WTC11 (cell line): ENCODE measurements around the gene CRACDL. TPM values are rescaled to one million over a fixed set of nuclear protein-coding genes. Genes with fewer than 3 reads are reported as not detected.
A peak's percentile ranks its signal among the peaks of the same experiment; 100 is the strongest.

Experiments
- ATAC-seq: fragments of 200-7000 bp; cut with Tn5 transposase; 2 replicates; pipeline ENCODE4 v1.10.0; 2021; ENCODE audit warnings: mild to moderate bottlenecking, moderate library complexity
- CTCF ChIA-PET: fragments of 300-600 bp; sonication (Branson Sonifier 250); formaldehyde crosslinking; loops from one replicate; lab custom pipeline; 2021; ENCODE audit warnings: antibody characterized with exemption; lab: Charles Lee
- POLR2A ChIA-PET: fragments of 350-600 bp; sonication (Branson Sonifier 250); formaldehyde crosslinking; loops from one replicate; lab custom pipeline; 2021; ENCODE audit warnings: antibody characterized with exemption; lab: Charles Lee
- DNase-seq: peaks from one replicate; pipeline ENCODE4 v3.0.0; 2021; ENCODE audit warnings: low spot score
- H3K27ac Mint-ChIP-seq: 2 replicates; pipeline ENCODE4 v1.8.0; 2021; ENCODE audit warnings: mixed read lengths
- H3K27me3 Mint-ChIP-seq: 2 replicates; pipeline ENCODE4 v1.8.0; 2021; ENCODE audit warnings: low read depth, mild to moderate bottlenecking, moderate library complexity, mixed read lengths
- H3K36me3 Mint-ChIP-seq: 2 replicates; pipeline ENCODE4 v1.8.0; 2021; ENCODE audit warnings: mixed read lengths
- H3K4me1 Mint-ChIP-seq: 2 replicates; pipeline ENCODE4 v1.8.0; 2022; ENCODE audit warnings: mixed read lengths
- H3K4me3 Mint-ChIP-seq: 2 replicates; pipeline ENCODE4 v1.8.0; 2021; ENCODE audit warnings: mild to moderate bottlenecking, moderate library complexity, mixed read lengths
- H3K9me3 Mint-ChIP-seq: 2 replicates; pipeline ENCODE4 v1.8.0; 2021; ENCODE audit warnings: mixed read lengths
- ATF1 ChIP-seq: sonication (generic); formaldehyde crosslinking; IDR thresholded peaks from 2 replicates; pipeline ENCODE4 v1.8.1; 2023; ENCODE audit warnings: mild to moderate bottlenecking, moderate library complexity, missing genetic modification reagents
- FOXJ3 ChIP-seq: sonication (generic); formaldehyde crosslinking; IDR thresholded peaks from 2 replicates; pipeline ENCODE4 v1.9.0; 2021; ENCODE audit warnings: missing genetic modification reagents, mild to moderate bottlenecking, borderline replicate concordance
- GABPB1 ChIP-seq: sonication (generic); formaldehyde crosslinking; IDR thresholded peaks from 2 replicates; pipeline ENCODE4 v1.8.1; 2023; ENCODE audit warnings: mild to moderate bottlenecking, missing genetic modification reagents
- HMGA2 ChIP-seq: fragments of 250-450 bp; sonication (Bioruptor Pico); IDR thresholded peaks from 2 replicates; pipeline ENCODE4 v1.4.0; 2021; ENCODE audit warnings: mild to moderate bottlenecking, moderate library complexity
- IRF2 ChIP-seq: sonication (generic); formaldehyde crosslinking; IDR thresholded peaks from 2 replicates; pipeline ENCODE4 v1.8.0; 2022; ENCODE audit warnings: low read depth, missing genetic modification reagents, borderline replicate concordance
- JAZF1 ChIP-seq: fragments of 250-450 bp; sonication (Bioruptor Pico); IDR thresholded peaks from 2 replicates; pipeline ENCODE4 v1.9.0; 2021; ENCODE audit warnings: moderate library complexity, mild to moderate bottlenecking, inconsistent platforms
- NFE2L1 ChIP-seq: sonication (generic); formaldehyde crosslinking; IDR thresholded peaks from 2 replicates; pipeline ENCODE4 v1.8.1; 2023; ENCODE audit warnings: missing genetic modification reagents
- NFYB ChIP-seq: sonication (generic); formaldehyde crosslinking; conservative IDR thresholded peaks from 2 replicates; pipeline ENCODE4 v1.8.0; 2022; ENCODE audit warnings: low read depth, missing genetic modification reagents
- SMAD4 ChIP-seq: sonication (generic); formaldehyde crosslinking; IDR thresholded peaks from 2 replicates; pipeline ENCODE4 v1.8.0; 2022; ENCODE audit warnings: mild to moderate bottlenecking, missing genetic modification reagents
- ZBTB21 ChIP-seq: sonication (generic); formaldehyde crosslinking; IDR thresholded peaks from 2 replicates; pipeline ENCODE4 v1.8.1; 2023; ENCODE audit warnings: mild to moderate bottlenecking, missing genetic modification reagents, borderline replicate concordance
- ZNF317 ChIP-seq: sonication (generic); formaldehyde crosslinking; IDR thresholded peaks from 2 replicates; pipeline ENCODE4 v1.8.1; 2023; ENCODE audit warnings: low read depth, mild to moderate bottlenecking, moderate library complexity, missing genetic modification reagents, borderline replicate concordance
- ZNF671 ChIP-seq: fragments of 250-450 bp; sonication (Bioruptor Pico); IDR thresholded peaks from 2 replicates; pipeline ENCODE4 v1.8.0; 2021; ENCODE audit warnings: mild to moderate bottlenecking
- total RNA-seq: library from RNA; stranded (reverse); gene quantifications from 3 replicates; pipeline ENCODE4 v1.2.3, GENCODE V29; 2021
- TF ChIP-seq, protein P1 (sequence below): sonication (generic); formaldehyde crosslinking; conservative IDR thresholded peaks from 2 replicates; pipeline ENCODE4 v1.8.1; 2022; ENCODE audit warnings: mild to moderate bottlenecking, missing genetic modification reagents
- TF ChIP-seq, protein P2 (sequence below): sonication (generic); formaldehyde crosslinking; IDR thresholded peaks from 2 replicates; pipeline ENCODE4 v1.8.1; 2023; ENCODE audit warnings: mild to moderate bottlenecking, moderate library complexity, missing genetic modification reagents
- TF ChIP-seq, protein P3 (sequence below): sonication (generic); formaldehyde crosslinking; conservative IDR thresholded peaks from 2 replicates; pipeline ENCODE4 v1.8.1; 2023; ENCODE audit warnings: mild to moderate bottlenecking, low read depth, missing genetic modification reagents, moderate library complexity
- TF ChIP-seq, protein P4 (sequence below): sonication (generic); formaldehyde crosslinking; IDR thresholded peaks from 2 replicates; pipeline ENCODE4 v1.8.0; 2022; ENCODE audit warnings: mild to moderate bottlenecking, missing genetic modification reagents
- TF ChIP-seq, protein P5 (sequence below): sonication (generic); formaldehyde crosslinking; IDR thresholded peaks from 2 replicates; pipeline ENCODE4 v1.8.1; 2022; ENCODE audit warnings: low read depth, missing genetic modification reagents, borderline replicate concordance
- TF ChIP-seq, protein P6 (sequence below): fragments of 250-450 bp; sonication (Bioruptor Pico); conservative IDR thresholded peaks from 2 replicates; pipeline ENCODE4 v1.9.0; 2021; ENCODE audit warnings: mild to moderate bottlenecking
- TF ChIP-seq, protein P7 (sequence below): sonication (generic); formaldehyde crosslinking; IDR thresholded peaks from 2 replicates; pipeline ENCODE4 v1.8.1; 2022; ENCODE audit warnings: missing genetic modification reagents, borderline replicate concordance
- TF ChIP-seq, protein P8 (sequence below): sonication (generic); formaldehyde crosslinking; IDR thresholded peaks from 2 replicates; pipeline ENCODE4 v1.8.1; 2022; ENCODE audit warnings: mild to moderate bottlenecking, missing genetic modification reagents, moderate library complexity, borderline replicate concordance

Gene CRACDL
- total RNA-seq, 1 experiment from 2014 or later = 0.72 TPM

DNA sequence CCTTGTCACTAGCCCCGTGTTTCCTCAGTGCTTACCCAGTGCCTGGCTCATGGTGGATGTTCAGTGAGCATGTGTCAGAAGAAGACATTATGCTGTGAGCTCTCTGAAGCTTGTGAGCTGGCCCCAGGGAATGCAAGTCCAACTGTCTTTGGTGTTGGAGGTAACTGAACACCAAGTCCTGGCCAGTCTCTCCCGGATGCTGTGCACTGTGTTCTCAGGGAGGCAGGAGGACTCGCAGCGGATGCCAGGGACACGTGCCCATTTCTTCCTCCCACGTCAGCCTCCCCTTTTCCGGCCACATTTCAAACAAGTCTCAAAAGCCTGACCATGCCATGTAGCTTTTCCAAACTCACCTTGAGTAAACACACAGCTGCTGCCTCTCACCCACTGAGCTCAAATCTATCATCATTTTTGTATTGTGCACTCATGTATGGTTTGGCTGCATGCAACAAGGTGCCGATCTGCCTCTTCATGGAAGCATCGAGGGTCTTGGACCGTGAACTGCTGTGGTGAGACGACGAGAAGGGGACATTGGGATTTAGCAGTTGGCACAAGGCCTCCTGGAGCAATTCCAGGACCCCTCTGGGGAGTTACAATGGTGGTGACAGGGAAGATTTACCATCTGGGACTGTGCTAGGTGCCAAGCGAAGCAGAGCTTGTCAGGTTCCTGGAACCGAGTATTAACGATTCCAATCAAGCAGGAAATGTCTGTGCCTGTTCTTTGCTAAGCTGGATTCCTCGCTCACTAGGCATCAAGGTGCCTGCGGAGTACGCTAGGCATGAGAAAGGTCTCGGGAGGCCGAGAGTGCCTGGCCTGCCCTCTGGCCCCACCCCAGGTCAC is 160.7 kb downstream of the CRACDL start:
- TF ChIP-seq SMAD4 (CRISPR knock-in tag) = no peak
- TF ChIP-seq NFYB (CRISPR knock-in tag) = no peak
- TF ChIP-seq, protein P1, sequence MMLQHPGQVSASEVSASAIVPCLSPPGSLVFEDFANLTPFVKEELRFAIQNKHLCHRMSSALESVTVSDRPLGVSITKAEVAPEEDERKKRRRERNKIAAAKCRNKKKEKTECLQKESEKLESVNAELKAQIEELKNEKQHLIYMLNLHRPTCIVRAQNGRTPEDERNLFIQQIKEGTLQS (CRISPR knock-in tag) = no peak
- no peak for TF ChIP-seq ZBTB21 (CRISPR knock-in tag)
- no peak for TF ChIP-seq NFE2L1 (CRISPR knock-in tag)
- no peak for TF ChIP-seq HMGA2 (CRISPR knock-in tag)
- TF ChIP-seq, protein P2, sequence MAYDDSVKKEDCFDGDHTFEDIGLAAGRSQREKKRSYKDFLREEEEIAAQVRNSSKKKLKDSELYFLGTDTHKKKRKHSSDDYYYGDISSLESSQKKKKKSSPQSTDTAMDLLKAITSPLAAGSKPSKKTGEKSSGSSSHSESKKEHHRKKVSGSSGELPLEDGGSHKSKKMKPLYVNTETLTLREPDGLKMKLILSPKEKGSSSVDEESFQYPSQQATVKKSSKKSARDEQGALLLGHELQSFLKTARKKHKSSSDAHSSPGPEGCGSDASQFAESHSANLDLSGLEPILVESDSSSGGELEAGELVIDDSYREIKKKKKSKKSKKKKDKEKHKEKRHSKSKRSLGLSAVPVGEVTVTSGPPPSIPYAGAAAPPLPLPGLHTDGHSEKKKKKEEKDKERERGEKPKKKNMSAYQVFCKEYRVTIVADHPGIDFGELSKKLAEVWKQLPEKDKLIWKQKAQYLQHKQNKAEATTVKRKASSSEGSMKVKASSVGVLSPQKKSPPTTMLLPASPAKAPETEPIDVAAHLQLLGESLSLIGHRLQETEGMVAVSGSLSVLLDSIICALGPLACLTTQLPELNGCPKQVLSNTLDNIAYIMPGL (CRISPR knock-in tag) = no peak
- TF ChIP-seq IRF2 (CRISPR knock-in tag) = no peak
- no peak for TF ChIP-seq FOXJ3 (CRISPR knock-in tag)
- TF ChIP-seq, protein P3, sequence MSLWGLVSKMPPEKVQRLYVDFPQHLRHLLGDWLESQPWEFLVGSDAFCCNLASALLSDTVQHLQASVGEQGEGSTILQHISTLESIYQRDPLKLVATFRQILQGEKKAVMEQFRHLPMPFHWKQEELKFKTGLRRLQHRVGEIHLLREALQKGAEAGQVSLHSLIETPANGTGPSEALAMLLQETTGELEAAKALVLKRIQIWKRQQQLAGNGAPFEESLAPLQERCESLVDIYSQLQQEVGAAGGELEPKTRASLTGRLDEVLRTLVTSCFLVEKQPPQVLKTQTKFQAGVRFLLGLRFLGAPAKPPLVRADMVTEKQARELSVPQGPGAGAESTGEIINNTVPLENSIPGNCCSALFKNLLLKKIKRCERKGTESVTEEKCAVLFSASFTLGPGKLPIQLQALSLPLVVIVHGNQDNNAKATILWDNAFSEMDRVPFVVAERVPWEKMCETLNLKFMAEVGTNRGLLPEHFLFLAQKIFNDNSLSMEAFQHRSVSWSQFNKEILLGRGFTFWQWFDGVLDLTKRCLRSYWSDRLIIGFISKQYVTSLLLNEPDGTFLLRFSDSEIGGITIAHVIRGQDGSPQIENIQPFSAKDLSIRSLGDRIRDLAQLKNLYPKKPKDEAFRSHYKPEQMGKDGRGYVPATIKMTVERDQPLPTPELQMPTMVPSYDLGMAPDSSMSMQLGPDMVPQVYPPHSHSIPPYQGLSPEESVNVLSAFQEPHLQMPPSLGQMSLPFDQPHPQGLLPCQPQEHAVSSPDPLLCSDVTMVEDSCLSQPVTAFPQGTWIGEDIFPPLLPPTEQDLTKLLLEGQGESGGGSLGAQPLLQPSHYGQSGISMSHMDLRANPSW = no peak
- TF ChIP-seq, protein P4, sequence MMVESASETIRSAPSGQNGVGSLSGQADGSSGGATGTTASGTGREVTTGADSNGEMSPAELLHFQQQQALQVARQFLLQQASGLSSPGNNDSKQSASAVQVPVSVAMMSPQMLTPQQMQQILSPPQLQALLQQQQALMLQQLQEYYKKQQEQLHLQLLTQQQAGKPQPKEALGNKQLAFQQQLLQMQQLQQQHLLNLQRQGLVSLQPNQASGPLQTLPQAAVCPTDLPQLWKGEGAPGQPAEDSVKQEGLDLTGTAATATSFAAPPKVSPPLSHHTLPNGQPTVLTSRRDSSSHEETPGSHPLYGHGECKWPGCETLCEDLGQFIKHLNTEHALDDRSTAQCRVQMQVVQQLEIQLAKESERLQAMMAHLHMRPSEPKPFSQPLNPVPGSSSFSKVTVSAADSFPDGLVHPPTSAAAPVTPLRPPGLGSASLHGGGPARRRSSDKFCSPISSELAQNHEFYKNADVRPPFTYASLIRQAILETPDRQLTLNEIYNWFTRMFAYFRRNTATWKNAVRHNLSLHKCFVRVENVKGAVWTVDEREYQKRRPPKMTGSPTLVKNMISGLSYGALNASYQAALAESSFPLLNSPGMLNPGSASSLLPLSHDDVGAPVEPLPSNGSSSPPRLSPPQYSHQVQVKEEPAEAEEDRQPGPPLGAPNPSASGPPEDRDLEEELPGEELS (CRISPR knock-in tag) = no peak
- TF ChIP-seq JAZF1 (CRISPR knock-in tag) = no peak
- TF ChIP-seq ZNF317 (CRISPR knock-in tag) = no peak
- TF ChIP-seq, all 79 proteins: peak for 0
- CTCF ChIA-PET = no interaction called here
- H3K9me3 Mint-ChIP-seq = peaks cover 22% of the 10 kb centered on the region
- no peak for DNase-seq
- H3K4me1 Mint-ChIP-seq = peaks cover 29% of the 10 kb centered on the region
- POLR2A ChIA-PET = no interaction called here
- H3K27ac Mint-ChIP-seq = no peak overlapping the region
- H3K27me3 Mint-ChIP-seq = peaks cover 4% of the 10 kb centered on the region; the same call in 1 of the 2 replicates
- no peak for ATAC-seq
- H3K36me3 Mint-ChIP-seq = no peaks in the 10 kb centered on the region
- no peak overlapping the region for H3K4me3 Mint-ChIP-seq

DNA sequence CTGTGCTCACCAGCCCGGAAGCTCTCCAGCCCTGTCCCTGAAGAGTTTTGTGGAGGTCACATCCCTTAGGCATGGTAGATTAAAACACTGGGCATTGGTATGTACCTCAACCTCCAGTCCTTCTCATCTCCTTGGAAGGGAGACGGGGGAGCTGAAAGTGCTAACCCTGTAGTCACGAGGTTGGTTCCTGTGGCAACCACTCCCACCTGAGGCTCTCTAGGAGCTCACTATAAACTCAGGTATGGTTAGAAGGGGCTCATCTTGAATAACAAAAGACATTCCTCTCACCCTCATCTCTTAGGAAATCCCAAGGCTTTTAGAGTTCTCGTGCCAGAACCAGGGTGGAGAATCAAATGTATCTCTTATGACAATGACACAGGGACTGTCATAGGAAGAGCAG is 162.1 kb downstream of the CRACDL start:
- Mint-ChIP-seq H3K4me1 (peaks cover 32% of the 10 kb centered on the region), H3K27ac (no peak overlapping the region), H3K4me3 (no peak overlapping the region), H3K27me3 (peaks cover 4% of the 10 kb centered on the region; the same call in 1 of the 2 replicates), H3K9me3 (peaks cover 21% of the 10 kb centered on the region), H3K36me3 (no peaks in the 10 kb centered on the region)
- ATAC-seq (peak; percentile 75), DNase-seq (no peak)
- POLR2A ChIA-PET = no interaction called here
- CTCF ChIA-PET = interaction anchor here (1.2 to 1.6 kb wide), 2 partner anchors 124 to 205 kb away, joined by 3 to 7 read pairs; no protein-coding TSS in a partner anchor
- TF ChIP-seq, protein P5, sequence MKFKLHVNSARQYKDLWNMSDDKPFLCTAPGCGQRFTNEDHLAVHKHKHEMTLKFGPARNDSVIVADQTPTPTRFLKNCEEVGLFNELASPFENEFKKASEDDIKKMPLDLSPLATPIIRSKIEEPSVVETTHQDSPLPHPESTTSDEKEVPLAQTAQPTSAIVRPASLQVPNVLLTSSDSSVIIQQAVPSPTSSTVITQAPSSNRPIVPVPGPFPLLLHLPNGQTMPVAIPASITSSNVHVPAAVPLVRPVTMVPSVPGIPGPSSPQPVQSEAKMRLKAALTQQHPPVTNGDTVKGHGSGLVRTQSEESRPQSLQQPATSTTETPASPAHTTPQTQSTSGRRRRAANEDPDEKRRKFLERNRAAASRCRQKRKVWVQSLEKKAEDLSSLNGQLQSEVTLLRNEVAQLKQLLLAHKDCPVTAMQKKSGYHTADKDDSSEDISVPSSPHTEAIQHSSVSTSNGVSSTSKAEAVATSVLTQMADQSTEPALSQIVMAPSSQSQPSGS = no peak
- TF ChIP-seq, protein P6, sequence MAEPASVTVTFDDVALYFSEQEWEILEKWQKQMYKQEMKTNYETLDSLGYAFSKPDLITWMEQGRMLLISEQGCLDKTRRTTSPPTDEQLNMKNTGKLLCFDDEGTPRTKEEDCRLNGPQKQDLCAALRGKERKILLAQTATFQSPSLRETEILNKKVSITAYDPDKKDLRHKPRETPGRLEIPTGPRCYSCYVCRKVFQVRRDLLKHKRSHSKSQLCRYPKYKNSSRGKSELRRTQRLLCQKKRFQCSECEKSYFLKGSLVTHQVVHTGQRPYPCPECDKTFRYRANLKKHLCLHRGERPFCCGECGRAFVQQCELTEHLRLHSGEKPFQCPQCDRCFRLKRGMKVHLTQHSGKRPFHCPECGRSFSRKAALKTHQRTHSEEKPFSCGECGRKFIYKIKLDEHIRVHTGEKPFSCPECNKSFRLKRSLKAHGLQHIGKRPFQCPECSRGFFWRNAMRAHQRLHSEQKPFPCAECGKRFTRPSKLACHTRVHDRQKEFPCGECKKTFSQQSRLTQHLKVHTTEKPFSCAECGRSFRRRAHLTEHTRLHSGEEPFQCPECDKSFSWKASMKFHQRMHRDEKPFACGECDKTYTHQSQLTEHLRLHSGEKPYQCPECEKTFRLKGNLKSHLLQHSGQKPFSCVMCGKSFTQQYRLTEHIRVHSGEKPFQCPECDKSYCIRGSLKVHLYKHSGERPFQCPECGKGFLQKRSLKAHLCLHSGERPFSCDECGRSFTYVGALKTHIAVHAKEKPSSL (CRISPR knock-in tag) = no peak
- TF ChIP-seq, protein P7, sequence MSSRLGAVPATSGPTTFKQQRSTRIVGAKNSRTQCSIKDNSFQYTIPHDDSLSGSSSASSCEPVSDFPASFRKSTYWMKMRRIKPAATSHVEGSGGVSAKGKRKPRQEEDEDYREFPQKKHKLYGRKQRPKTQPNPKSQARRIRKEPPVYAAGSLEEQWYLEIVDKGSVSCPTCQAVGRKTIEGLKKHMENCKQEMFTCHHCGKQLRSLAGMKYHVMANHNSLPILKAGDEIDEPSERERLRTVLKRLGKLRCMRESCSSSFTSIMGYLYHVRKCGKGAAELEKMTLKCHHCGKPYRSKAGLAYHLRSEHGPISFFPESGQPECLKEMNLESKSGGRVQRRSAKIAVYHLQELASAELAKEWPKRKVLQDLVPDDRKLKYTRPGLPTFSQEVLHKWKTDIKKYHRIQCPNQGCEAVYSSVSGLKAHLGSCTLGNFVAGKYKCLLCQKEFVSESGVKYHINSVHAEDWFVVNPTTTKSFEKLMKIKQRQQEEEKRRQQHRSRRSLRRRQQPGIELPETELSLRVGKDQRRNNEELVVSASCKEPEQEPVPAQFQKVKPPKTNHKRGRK (CRISPR knock-in tag) = no peak
- TF ChIP-seq GABPB1 (CRISPR knock-in tag) = no peak
- TF ChIP-seq ATF1 (CRISPR knock-in tag) = no peak
- TF ChIP-seq, protein P8, sequence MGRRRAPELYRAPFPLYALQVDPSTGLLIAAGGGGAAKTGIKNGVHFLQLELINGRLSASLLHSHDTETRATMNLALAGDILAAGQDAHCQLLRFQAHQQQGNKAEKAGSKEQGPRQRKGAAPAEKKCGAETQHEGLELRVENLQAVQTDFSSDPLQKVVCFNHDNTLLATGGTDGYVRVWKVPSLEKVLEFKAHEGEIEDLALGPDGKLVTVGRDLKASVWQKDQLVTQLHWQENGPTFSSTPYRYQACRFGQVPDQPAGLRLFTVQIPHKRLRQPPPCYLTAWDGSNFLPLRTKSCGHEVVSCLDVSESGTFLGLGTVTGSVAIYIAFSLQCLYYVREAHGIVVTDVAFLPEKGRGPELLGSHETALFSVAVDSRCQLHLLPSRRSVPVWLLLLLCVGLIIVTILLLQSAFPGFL (CRISPR knock-in tag) = no peak
- no peak for TF ChIP-seq ZNF671 (CRISPR knock-in tag)
